Suprapubic skin (tissue), 4 donors: ENCODE results near the gene SORT1. TPM values are rescaled to one million over a fixed set of nuclear protein-coding genes. Genes with fewer than 3 reads are reported as not detected.

Experiments used
- DNase-seq, 2 donors: peaks; one replicate each; pipeline ENCODE4 v3.0.0-alpha.2; 2019; ENCODE audit warnings: low spot score in 2 of 2
- H3K27ac ChIP-seq: fragments of 200-600 bp; sonication (generic); one replicate; pipeline ENCODE4 v1.5.1; 2019
- H3K27me3 ChIP-seq: fragments of 200-600 bp; sonication (generic); one replicate; pipeline ENCODE4 v1.5.1; 2019
- H3K36me3 ChIP-seq: fragments of 200-600 bp; sonication (generic); one replicate; pipeline ENCODE4 v1.5.1; 2019
- H3K4me1 ChIP-seq: fragments of 200-600 bp; sonication (generic); one replicate; pipeline ENCODE4 v1.5.1; 2019
- H3K4me3 ChIP-seq: fragments of 200-600 bp; sonication (generic); one replicate; pipeline ENCODE4 v1.5.1; 2019; ENCODE audit warnings: mild to moderate bottlenecking
- H3K9me3 ChIP-seq: fragments of 200-600 bp; sonication (generic); one replicate; pipeline ENCODE4 v1.5.1; 2019
- EP300 ChIP-seq: sonication (generic); formaldehyde crosslinking; IDR thresholded peaks from one replicate; pipeline ENCODE4 v1.6.1; 2017; ENCODE audit warnings: antibody characterized with exemption
- POLR2A ChIP-seq, 2 donors: fragments of 450-650 bp; IDR thresholded peaks; one replicate each; pipeline ENCODE4 v1.6.1; 2017; ENCODE audit warnings: antibody characterized with exemption in 2 of 2, mild to moderate bottlenecking in 2 of 2, moderate library complexity in 2 of 2
- POLR2AphosphoS5 ChIP-seq, 3 donors: sonication (generic); formaldehyde crosslinking; IDR thresholded peaks; one replicate each; pipeline ENCODE4 v1.6.1; 2017; ENCODE audit warnings: antibody characterized with exemption in 3 of 3
- WGBS: methylation state at CpG from one replicate; pipeline ENCODE4 v1.1.5; 2018; 5-methylcytosine and 5-hydroxymethylcytosine counted together
- total RNA-seq, 4 donors: library from RNA; depleted of rRNA; stranded (reverse); fragments of >200 nt; gene quantifications; one replicate each; pipeline ENCODE4 v1.1.0, GENCODE V29; 2016
- TF ChIP-seq, protein P1 (sequence below), 2 donors: fragments of 200-600 bp in 1 of 2; fragments of 450-650 bp in 1 of 2; sonication (generic) in 1 of 2; IDR thresholded peaks; one replicate each; pipeline ENCODE4 v1.5.1; 2016 to 2019; ENCODE audit warnings: antibody characterized with exemption in 2 of 2, mild to moderate bottlenecking in 1 of 2, moderate library complexity in 1 of 2

SORT1 gene
- total RNA-seq, 4 donors from 2014 or later = 27.8 to 52.7 (median 34.5) TPM

DNA sequence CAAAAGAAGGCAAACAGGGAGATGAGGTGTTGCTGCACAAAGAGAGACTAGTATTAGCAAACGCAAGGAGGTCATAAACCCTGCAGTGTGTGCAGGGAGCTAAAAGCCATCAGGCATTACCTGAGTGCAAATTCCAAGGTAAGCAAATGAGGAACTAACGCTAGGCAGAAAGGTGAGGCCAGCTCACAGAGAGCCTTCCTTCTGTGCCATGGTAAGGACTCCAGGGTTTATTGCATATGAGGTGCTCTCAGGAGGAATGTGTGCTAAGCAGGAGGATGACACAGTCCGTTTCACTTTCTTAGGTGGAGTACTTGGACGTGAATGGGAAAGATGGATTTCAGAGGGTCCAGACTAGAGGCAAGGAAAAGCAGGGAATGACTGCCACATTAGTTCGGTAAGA lies 46.3 kb downstream of the SORT1 start:
- no peak overlapping the region for H3K27ac ChIP-seq
- H3K4me3 ChIP-seq = no peak overlapping the region
- WGBS = 64% methylated on average over 5 of the region's 5 CpGs
- H3K27me3 ChIP-seq = no peaks in the 10 kb centered on the region
- no peak for DNase-seq
- peaks cover 29% of the 10 kb centered on the region for H3K36me3 ChIP-seq
- TF ChIP-seq POLR2AphosphoS5 (IDR thresholded peaks at IDR 0.05) (no peak), POLR2A (IDR thresholded peaks at IDR 0.05) (no peak), EP300 (no peak)
- TF ChIP-seq, protein P1, sequence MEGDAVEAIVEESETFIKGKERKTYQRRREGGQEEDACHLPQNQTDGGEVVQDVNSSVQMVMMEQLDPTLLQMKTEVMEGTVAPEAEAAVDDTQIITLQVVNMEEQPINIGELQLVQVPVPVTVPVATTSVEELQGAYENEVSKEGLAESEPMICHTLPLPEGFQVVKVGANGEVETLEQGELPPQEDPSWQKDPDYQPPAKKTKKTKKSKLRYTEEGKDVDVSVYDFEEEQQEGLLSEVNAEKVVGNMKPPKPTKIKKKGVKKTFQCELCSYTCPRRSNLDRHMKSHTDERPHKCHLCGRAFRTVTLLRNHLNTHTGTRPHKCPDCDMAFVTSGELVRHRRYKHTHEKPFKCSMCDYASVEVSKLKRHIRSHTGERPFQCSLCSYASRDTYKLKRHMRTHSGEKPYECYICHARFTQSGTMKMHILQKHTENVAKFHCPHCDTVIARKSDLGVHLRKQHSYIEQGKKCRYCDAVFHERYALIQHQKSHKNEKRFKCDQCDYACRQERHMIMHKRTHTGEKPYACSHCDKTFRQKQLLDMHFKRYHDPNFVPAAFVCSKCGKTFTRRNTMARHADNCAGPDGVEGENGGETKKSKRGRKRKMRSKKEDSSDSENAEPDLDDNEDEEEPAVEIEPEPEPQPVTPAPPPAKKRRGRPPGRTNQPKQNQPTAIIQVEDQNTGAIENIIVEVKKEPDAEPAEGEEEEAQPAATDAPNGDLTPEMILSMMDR (IDR thresholded peaks at IDR 0.05) = no peak
- no peaks in the 10 kb centered on the region for H3K4me1 ChIP-seq
- H3K9me3 ChIP-seq = no peaks in the 10 kb centered on the region

DNA sequence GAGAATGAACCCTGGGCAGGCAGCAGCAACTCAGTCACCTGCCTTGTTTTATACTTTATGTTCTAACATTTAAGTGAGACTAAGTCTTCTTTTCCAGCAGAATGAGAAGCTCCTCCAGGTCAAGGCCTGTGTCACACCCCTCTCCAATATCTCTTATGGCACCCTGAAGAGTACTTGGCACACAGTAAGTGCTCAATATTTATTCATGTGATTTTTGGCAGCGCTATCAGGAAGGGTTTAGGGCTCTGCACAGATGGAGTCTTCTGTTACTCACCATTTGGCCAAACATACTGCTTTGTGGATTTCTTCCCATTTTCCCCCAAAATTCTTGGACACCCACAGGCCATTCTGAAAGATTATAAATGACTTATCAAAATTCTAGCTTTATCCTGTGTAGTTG lies 47.1 kb downstream of the SORT1 start:
- WGBS = 89% methylated on average over 1 of the region's 1 CpG
- Histone ChIP-seq H3K9me3 (no peaks in the 10 kb centered on the region), H3K27ac (no peak overlapping the region), H3K4me3 (no peak overlapping the region), H3K36me3 (peaks cover 32% of the 10 kb centered on the region), H3K4me1 (no peaks in the 10 kb centered on the region), H3K27me3 (no peaks in the 10 kb centered on the region)
- no peak for DNase-seq
- no peak for TF ChIP-seq POLR2AphosphoS5 (IDR thresholded peaks at IDR 0.05)
- no peak for TF ChIP-seq POLR2A (IDR thresholded peaks at IDR 0.05)
- no peak for TF ChIP-seq EP300
- TF ChIP-seq, protein P1 (IDR thresholded peaks at IDR 0.05) = no peak

DNA sequence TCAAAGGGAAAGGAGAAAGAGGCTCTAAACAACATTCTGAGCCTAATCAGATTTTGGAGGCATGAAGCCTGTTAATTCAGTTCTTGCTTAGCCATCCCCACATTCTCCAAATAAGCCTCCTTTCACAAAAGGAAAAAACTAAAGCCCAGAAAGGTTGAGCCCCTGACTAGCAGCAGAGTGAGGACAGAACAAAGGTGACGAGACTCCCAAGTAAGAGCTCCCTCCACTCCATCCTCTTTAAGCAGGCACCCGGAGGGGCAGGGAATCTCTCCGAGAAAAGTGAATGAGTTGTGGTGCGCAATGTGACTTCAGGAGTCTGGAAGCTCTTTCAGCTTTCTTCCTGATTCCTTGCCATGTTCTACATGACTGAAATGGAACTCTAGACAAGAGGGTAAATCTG lies 47.5 kb downstream of the SORT1 start:
- 94% methylated on average over 4 of the region's 4 CpGs for WGBS
- no peaks in the 10 kb centered on the region for H3K4me1 ChIP-seq
- H3K36me3 ChIP-seq = peaks cover 35% of the 10 kb centered on the region
- no peak overlapping the region for H3K27ac ChIP-seq
- H3K4me3 ChIP-seq = no peak overlapping the region
- H3K27me3 ChIP-seq = no peaks in the 10 kb centered on the region
- TF ChIP-seq, protein P1 (IDR thresholded peaks at IDR 0.05) = no peak
- TF ChIP-seq EP300 (no peak), POLR2A (IDR thresholded peaks at IDR 0.05) (no peak), POLR2AphosphoS5 (IDR thresholded peaks at IDR 0.05) (no peak)
- no peak for DNase-seq
- H3K9me3 ChIP-seq = no peaks in the 10 kb centered on the region

DNA sequence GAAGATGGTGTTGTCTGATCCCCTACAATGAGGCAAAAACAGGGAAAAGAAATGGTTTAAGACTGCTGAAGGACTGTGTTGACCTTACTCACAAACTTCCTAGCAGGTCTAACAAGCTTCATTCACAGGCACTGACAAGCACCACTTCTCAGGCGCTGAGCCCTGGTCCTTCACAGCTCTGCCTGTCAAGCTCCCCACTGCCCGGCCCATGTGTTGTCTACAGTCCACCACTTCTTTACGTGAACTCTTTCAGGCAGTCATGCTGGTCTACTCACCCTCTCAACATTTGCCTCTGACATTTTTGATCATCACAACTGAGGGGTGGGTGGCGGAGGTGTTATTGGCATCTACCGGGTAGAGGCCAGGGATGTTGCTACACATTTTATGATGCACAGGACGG lies 50.2 kb downstream of the SORT1 start:
- peaks cover 39% of the 10 kb centered on the region for H3K36me3 ChIP-seq
- no peak overlapping the region for H3K27ac ChIP-seq
- H3K4me1 ChIP-seq = no peaks in the 10 kb centered on the region
- WGBS = 93% methylated on average over 6 of the region's 6 CpGs
- H3K27me3 ChIP-seq = no peaks in the 10 kb centered on the region
- no peaks in the 10 kb centered on the region for H3K9me3 ChIP-seq
- no peak for DNase-seq
- TF ChIP-seq POLR2AphosphoS5 (IDR thresholded peaks at IDR 0.05) (no peak), EP300 (no peak), POLR2A (IDR thresholded peaks at IDR 0.05) (no peak)
- TF ChIP-seq, protein P1 (IDR thresholded peaks at IDR 0.05) = no peak
- no peak overlapping the region for H3K4me3 ChIP-seq

DNA sequence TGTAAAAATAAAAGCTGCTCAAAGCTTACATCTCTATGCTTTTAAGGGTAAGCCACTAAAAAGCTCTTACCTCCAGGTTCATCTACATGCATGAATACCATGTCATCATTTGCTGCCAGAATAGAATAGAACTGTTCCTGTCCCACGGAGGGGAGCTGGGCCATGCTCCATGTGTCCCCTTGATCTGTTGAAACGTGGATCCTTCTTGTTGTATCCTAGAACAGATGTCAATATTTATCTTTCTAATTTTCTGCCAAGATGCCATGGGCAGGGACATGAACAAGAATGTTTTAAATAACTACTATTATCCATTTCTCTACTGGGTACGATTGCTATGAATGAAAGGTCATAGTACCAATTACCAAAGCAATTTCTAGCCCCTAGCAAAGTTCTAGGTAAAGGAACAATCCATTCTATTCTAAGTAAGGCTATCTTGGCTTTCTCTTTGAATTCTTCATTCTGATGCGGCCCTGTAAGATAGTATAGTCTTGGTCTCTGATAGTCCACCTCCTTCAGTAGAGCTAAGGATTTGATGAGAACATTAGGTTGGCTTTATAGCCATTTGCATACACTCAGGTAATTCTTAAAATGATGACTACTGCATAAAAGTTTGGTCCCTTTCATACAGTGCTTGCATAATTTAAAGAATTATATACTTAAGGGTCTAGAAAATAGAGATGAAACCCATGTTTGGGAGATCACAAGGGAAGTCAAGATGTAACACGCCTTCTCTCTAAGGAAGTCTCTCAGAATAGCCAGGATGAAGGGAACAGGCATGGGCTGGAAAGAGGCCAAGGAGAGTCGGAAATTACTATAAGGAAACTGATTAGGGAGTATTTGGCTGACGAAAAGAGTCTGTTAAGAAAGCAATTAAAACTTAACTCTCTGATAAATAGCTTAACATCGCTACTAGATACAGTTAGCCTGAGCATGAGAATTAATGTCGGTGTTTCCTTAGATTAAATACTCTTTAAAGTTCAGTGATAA lies 55.5 kb downstream of the SORT1 start:
- Histone ChIP-seq H3K27me3 (no peaks in the 10 kb centered on the region), H3K27ac (no peak overlapping the region), H3K9me3 (no peaks in the 10 kb centered on the region), H3K4me3 (no peak overlapping the region), H3K4me1 (no peaks in the 10 kb centered on the region), H3K36me3 (peaks cover 48% of the 10 kb centered on the region)
- TF ChIP-seq EP300 (no peak), POLR2A (IDR thresholded peaks at IDR 0.05) (no peak), POLR2AphosphoS5 (IDR thresholded peaks at IDR 0.05) (no peak)
- TF ChIP-seq, protein P1 (IDR thresholded peaks at IDR 0.05) = no peak
- 35% methylated on average over 9 of the region's 9 CpGs for WGBS
- DNase-seq = no peak
